Vagina (tissue), 2 donors: ENCODE data around the gene ZFYVE21. TPM values are rescaled to one million over a fixed set of nuclear protein-coding genes. Genes with fewer than 3 reads are reported as not detected.

Experiments
- DNase-seq, 2 donors: peaks; one replicate each; pipeline ENCODE4 v3.0.0-alpha.2; 2017; ENCODE audit errors: extremely low spot score in 2 of 2
- H3K27ac ChIP-seq: fragments of 200-600 bp; sonication (generic); one replicate; pipeline ENCODE4 v1.5.1; 2019
- H3K27me3 ChIP-seq: fragments of 200-600 bp; sonication (generic); one replicate; pipeline ENCODE4 v1.5.1; 2019
- H3K36me3 ChIP-seq, 2 donors: fragments of 200-600 bp; sonication (generic); one replicate each; pipeline ENCODE4 v1.5.1; 2017 to 2019
- H3K4me1 ChIP-seq: fragments of 200-600 bp; sonication (generic); one replicate; pipeline ENCODE4 v1.5.1; 2019
- H3K4me3 ChIP-seq, 2 donors: fragments of 200-600 bp; sonication (generic); 1 replicate in 1 of 2; 2 replicates in 1 of 2; pipeline ENCODE4 v1.5.1; 2016 to 2019
- H3K9me3 ChIP-seq: fragments of 200-600 bp; sonication (generic); one replicate; pipeline ENCODE4 v1.5.1; 2019
- POLR2A ChIP-seq, 2 donors: fragments of 450-650 bp; IDR thresholded peaks; one replicate each; pipeline ENCODE4 v1.6.1; 2017; ENCODE audit warnings: antibody characterized with exemption in 2 of 2, mild to moderate bottlenecking in 2 of 2, moderate library complexity in 2 of 2
- POLR2AphosphoS5 ChIP-seq, 2 donors: sonication (generic); formaldehyde crosslinking; IDR thresholded peaks; one replicate each; pipeline ENCODE4 v1.9.0; 2017; ENCODE audit warnings: antibody characterized with exemption in 2 of 2, mild to moderate bottlenecking in 2 of 2, low read depth in 1 of 2; ENCODE audit not compliant: insufficient read depth in 1 of 2
- intact Hi-C: fragments of 100-400 bp; cut with DNase I; formaldehyde crosslinking; loops from one replicate; pipeline ENCODE4 v1.15.1; 2023
- total RNA-seq: library from RNA; depleted of rRNA; stranded (reverse); fragments of >200 nt; gene quantifications from one replicate; pipeline ENCODE4 v1.2.3, GENCODE V29; 2016
- TF ChIP-seq, protein P1 (sequence below), 3 experiments: fragments of 450-650 bp in 2 of 3; fragments of 200-600 bp in 1 of 3; sonication (generic) in 1 of 3; IDR thresholded peaks; one replicate each; pipeline ENCODE4 v1.5.1; 2017 to 2019; ENCODE audit warnings: antibody characterized with exemption in 3 of 3, mild to moderate bottlenecking in 2 of 3, moderate library complexity in 2 of 3

ZFYVE21 gene
- total RNA-seq, 1 donor from 2014 or later: 172 TPM

GRCh38 chr14:103767336-103767894, 51.8 kb downstream of the ZFYVE21 start:
- no peaks in the 10 kb centered on the region for H3K9me3 ChIP-seq
- TF ChIP-seq, protein P1, sequence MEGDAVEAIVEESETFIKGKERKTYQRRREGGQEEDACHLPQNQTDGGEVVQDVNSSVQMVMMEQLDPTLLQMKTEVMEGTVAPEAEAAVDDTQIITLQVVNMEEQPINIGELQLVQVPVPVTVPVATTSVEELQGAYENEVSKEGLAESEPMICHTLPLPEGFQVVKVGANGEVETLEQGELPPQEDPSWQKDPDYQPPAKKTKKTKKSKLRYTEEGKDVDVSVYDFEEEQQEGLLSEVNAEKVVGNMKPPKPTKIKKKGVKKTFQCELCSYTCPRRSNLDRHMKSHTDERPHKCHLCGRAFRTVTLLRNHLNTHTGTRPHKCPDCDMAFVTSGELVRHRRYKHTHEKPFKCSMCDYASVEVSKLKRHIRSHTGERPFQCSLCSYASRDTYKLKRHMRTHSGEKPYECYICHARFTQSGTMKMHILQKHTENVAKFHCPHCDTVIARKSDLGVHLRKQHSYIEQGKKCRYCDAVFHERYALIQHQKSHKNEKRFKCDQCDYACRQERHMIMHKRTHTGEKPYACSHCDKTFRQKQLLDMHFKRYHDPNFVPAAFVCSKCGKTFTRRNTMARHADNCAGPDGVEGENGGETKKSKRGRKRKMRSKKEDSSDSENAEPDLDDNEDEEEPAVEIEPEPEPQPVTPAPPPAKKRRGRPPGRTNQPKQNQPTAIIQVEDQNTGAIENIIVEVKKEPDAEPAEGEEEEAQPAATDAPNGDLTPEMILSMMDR (IDR thresholded peaks at IDR 0.05): no peak
- intact Hi-C loops: no loop called here
- H3K4me3 ChIP-seq: no peak overlapping the region
- no peaks in the 10 kb centered on the region for H3K27me3 ChIP-seq
- no peaks in the 10 kb centered on the region for H3K4me1 ChIP-seq
- no peak for DNase-seq
- H3K36me3 ChIP-seq: peaks cover 0 to 3% of the 10 kb centered on the region in 2 donors
- no peak overlapping the region for H3K27ac ChIP-seq

- intact Hi-C loops: no loop called here
- no peaks in the 10 kb centered on the region for H3K9me3 ChIP-seq
- TF ChIP-seq, protein P1 (IDR thresholded peaks at IDR 0.05): no peak
- TF ChIP-seq POLR2AphosphoS5 (IDR thresholded peaks at IDR 0.05; ENCODE audit: insufficient read depth in 1 of 2, low read depth in 1 of 2) (no peak), POLR2A (IDR thresholded peaks at IDR 0.05) (no peak)
- DNase-seq: no peak
- H3K27me3 ChIP-seq: no peaks in the 10 kb centered on the region
- H3K4me1 ChIP-seq: no peaks in the 10 kb centered on the region
- H3K36me3 ChIP-seq: no peaks in the 10 kb centered on the region
- no peak overlapping the region for H3K4me3 ChIP-seq
- H3K27ac ChIP-seq: no peak overlapping the region
Observed at GRCh38 chr14:103770500-103770899, 54.9 kb downstream of the ZFYVE21 start.

- Histone ChIP-seq H3K36me3 (no peaks in the 10 kb centered on the region), H3K4me1 (no peaks in the 10 kb centered on the region), H3K27me3 (no peaks in the 10 kb centered on the region), H3K9me3 (no peaks in the 10 kb centered on the region), H3K4me3 (no peak overlapping the region), H3K27ac (no peak overlapping the region)
- DNase-seq: no peak
- TF ChIP-seq POLR2AphosphoS5 (IDR thresholded peaks at IDR 0.05; ENCODE audit: insufficient read depth in 1 of 2, low read depth in 1 of 2) (no peak), POLR2A (IDR thresholded peaks at IDR 0.05) (no peak)
- TF ChIP-seq, protein P1 (IDR thresholded peaks at IDR 0.05): no peak
- intact Hi-C loops: no loop called here
Observed at GRCh38 chr14:103770902-103771301, 55.3 kb downstream of the ZFYVE21 start.

DNA sequence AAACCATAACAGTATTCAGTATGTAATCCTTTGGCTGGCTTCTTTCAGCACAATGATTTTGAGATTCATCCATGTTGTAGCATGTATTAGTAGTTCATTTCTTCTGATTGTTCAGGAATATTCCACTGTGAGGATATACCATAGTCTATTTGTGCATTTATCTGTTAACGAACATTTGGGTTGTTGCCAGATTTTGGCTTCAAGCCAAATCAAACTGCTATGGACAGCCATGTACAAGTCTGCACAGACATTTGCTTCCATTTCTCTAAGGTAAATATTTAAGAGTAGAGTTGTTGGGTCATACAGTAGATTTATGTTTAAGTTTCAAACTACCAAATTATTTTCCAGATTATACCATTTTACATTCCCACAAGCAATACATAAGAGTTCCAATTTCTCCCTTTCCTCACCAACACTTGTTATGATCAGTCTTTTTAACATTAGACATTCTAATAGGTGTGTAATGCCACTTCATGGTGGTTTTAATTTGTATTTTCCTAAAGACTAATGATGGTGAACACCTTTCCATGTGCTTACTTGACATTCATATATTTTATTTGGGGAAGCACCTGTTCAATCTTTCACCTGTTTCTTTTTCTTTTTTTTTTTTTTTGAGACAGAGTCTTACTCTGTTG, 56.6 kb downstream of the ZFYVE21 start:
- Histone ChIP-seq H3K27me3 (no peaks in the 10 kb centered on the region), H3K27ac (no peak overlapping the region), H3K4me3 (no peak overlapping the region), H3K36me3 (no peaks in the 10 kb centered on the region), H3K4me1 (no peaks in the 10 kb centered on the region), H3K9me3 (no peaks in the 10 kb centered on the region)
- DNase-seq: no peak
- TF ChIP-seq POLR2AphosphoS5 (IDR thresholded peaks at IDR 0.05; ENCODE audit: insufficient read depth in 1 of 2, low read depth in 1 of 2) (no peak), POLR2A (IDR thresholded peaks at IDR 0.05) (no peak)
- TF ChIP-seq, protein P1 (IDR thresholded peaks at IDR 0.05): no peak
- intact Hi-C loops: no loop called here

GRCh38 chr14:103773521-103773920, 57.9 kb downstream of the ZFYVE21 start:
- Histone ChIP-seq H3K4me3 (no peak overlapping the region), H3K27ac (no peak overlapping the region), H3K4me1 (no peaks in the 10 kb centered on the region), H3K27me3 (no peaks in the 10 kb centered on the region), H3K36me3 (no peaks in the 10 kb centered on the region), H3K9me3 (no peaks in the 10 kb centered on the region)
- intact Hi-C loops: no loop called here
- DNase-seq: no peak
- TF ChIP-seq, protein P1 (IDR thresholded peaks at IDR 0.05): no peak
- TF ChIP-seq POLR2AphosphoS5 (IDR thresholded peaks at IDR 0.05; ENCODE audit: insufficient read depth in 1 of 2, low read depth in 1 of 2): no peak
- TF ChIP-seq POLR2A (IDR thresholded peaks at IDR 0.05): no peak
